Measurements from ENCODE around the gene DIS3L. TPM values are rescaled to one million over a fixed set of nuclear protein-coding genes. Genes with fewer than 3 reads are reported as not detected.
"Not testable (repeated sequence)": the region's sequence is repeated elsewhere in the genome, so short reads cannot be mapped to it uniquely, and the experiment has no call there.

DIS3L gene
- total RNA-seq = 10 to 100 TPM; 19.4 to 35.0 TPM

GRCh38 chr15:66293419-66294156 is at the start of gene DIS3L:
Gene DIS3L (plus strand): TSS chr15:66293568. CDS start chr15:66293597, 29 bp downstream.
- intact Hi-C loops (cut with DNase I) = no loop called here
- Histone ChIP-seq H3K27me3 (replicated peaks; ENCODE audit: insufficient read depth) (no peaks in the 10 kb centered on the region), H3K27ac (peak within 1 kb of the TSS; percentile 86 to 87), H3K9me3 (no peaks in the 10 kb centered on the region), H3K4me1 (replicated peaks) (no peaks in the 10 kb centered on the region), H3K36me3 (no peaks in the 10 kb centered on the region), H3K4me3 (peak within 1 kb of the TSS; percentile 54 to 63)
- under 1% methylated on average over 41 of the region's 92 CpGs for WGBS
- TF ChIP-seq POLR2AphosphoS5 (IDR thresholded peaks at IDR 0.05) (peak; percentile 6), POLR2A (IDR thresholded peaks at IDR 0.05) (peak; percentile 33), CTCF (IDR thresholded peaks at IDR 0.05) (peak in 2 of 4 experiments; percentile 6 to 28)
- DNase-seq (ENCODE audit: low spot score) = peak; percentile 36

- WGBS = 88% methylated on average over 5 of the region's 5 CpGs
- intact Hi-C loops (cut with DNase I); H3K9me3 ChIP-seq; H3K27me3 ChIP-seq (replicated peaks; ENCODE audit: insufficient read depth); DNase-seq (ENCODE audit: low spot score); H3K4me1 ChIP-seq (replicated peaks); H3K36me3 ChIP-seq; H3K27ac ChIP-seq; H3K4me3 ChIP-seq: not testable (repeated sequence)
These were observed 47.5 kb upstream of the DIS3L start for GRCh38 chr15:66245832-66246231.

DNA sequence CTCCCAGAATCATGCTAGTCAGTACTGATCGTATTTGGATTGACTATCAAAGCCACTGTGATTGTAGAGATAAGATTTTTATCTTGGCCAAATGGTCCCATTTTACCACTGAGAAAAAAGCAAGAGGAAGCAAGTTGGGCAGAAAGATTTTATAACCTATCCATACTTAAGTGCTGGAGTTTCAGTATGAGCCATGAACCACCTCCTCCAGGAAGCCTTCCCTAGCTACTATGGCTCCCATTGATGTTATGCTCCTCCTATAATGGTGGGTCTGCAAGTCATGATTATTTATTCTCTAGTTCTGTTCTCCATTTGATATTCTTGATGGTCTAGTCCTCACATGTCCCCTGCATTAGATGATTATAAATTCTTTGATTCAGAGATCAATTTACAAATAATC is 46.4 kb upstream of the DIS3L start:
- Histone ChIP-seq H3K4me3 (no peak overlapping the region), H3K27ac (no peak overlapping the region), H3K36me3 (no peaks in the 10 kb centered on the region), H3K4me1 (replicated peaks) (no peaks in the 10 kb centered on the region), H3K27me3 (replicated peaks; ENCODE audit: insufficient read depth) (peaks cover 3% of the 10 kb centered on the region), H3K9me3 (no peaks in the 10 kb centered on the region)
- DNase-seq (ENCODE audit: low spot score) = no peak
- TF ChIP-seq POLR2AphosphoS5 (IDR thresholded peaks at IDR 0.05) (no peak), CTCF (IDR thresholded peaks at IDR 0.05) (no peak), POLR2A (IDR thresholded peaks at IDR 0.05) (no peak)
- WGBS = 54% methylated on average over 1 of the region's 1 CpG
- intact Hi-C loops (cut with DNase I) = no loop called here

DNA sequence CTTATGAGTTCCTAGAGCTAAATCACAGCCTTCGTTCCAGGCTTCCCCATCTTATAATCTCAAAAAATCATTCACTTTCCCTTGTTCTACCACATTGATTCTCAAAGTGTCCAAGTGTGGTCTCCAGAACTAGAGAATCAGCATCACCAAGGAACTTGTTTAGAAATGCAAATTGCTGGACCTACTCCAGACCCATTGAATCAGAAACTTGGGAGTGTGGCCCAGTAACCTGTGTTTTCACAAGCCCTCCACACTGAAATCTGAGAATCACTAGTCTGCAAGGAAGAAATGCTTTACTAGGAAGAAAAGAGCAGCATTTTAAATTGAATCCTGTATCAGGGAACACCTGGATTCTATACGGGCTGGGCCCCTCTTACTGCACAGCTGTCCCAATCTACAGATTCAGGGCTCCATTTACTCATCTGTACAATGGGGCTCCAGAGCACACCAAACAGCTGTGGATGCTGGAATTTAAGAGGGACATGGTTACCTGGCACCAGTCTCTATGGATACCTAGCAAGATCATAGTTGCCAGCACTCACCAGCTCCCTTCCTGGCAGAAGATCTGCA is 43.7 kb upstream of the DIS3L start:
- no peak for DNase-seq (ENCODE audit: low spot score)
- no peak for TF ChIP-seq CTCF (IDR thresholded peaks at IDR 0.05)
- no peak for TF ChIP-seq POLR2A (IDR thresholded peaks at IDR 0.05)
- TF ChIP-seq POLR2AphosphoS5 (IDR thresholded peaks at IDR 0.05) = no peak
- no peaks in the 10 kb centered on the region for H3K9me3 ChIP-seq
- H3K27ac ChIP-seq = no peak overlapping the region
- peaks cover 3% of the 10 kb centered on the region for H3K4me1 ChIP-seq (replicated peaks)
- H3K4me3 ChIP-seq = no peak overlapping the region
- H3K36me3 ChIP-seq = no peaks in the 10 kb centered on the region
- intact Hi-C loops (cut with DNase I) = no loop called here
- H3K27me3 ChIP-seq (replicated peaks; ENCODE audit: insufficient read depth) = peaks cover 3% of the 10 kb centered on the region
- WGBS = 75% methylated on average over 2 of the region's 2 CpGs

DNA sequence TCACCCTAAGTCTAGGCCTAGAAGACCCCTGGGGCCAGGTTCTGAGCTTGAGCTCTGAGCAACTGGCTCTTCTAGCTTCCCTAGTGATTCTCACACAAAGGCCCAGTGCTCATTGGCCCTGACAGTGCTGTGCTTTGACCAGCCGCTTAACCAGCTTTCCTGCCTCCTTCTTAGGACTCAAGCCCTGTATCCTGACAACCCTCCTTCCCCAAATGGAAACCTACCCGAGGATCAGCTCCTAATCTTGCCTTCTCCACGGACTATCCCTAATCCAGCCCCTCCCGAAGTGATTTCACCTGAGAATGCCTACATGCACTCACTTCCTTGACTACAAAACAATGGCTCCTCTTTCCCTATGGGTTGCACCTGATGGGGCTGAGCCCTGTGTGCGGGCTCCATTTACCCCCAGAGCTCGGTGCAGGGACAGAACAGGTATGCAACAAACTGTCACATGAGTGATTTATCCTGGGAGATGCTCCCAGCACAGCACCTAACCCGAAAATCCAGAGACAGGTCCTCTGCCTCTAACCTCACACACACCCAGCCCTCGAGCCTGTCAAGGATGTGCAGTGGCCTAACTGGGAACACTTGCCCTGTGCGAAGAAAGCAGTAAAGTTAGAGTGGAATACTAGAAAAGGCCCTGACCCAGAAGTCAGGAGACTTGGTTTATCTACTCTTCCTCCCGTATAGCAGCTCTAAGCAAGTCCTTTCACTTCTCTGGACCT is 42.1 kb upstream of the DIS3L start:
- H3K27me3 ChIP-seq (replicated peaks; ENCODE audit: insufficient read depth) = peaks cover 3% of the 10 kb centered on the region

More for the DNA sequence above, 42.1 kb upstream of the DIS3L start:
- no peak overlapping the region for H3K27ac ChIP-seq
- TF ChIP-seq POLR2AphosphoS5 (IDR thresholded peaks at IDR 0.05) (no peak), CTCF (IDR thresholded peaks at IDR 0.05) (no peak), POLR2A (IDR thresholded peaks at IDR 0.05) (no peak)
- WGBS = 87% methylated on average over 10 of the region's 10 CpGs
- H3K36me3 ChIP-seq = no peaks in the 10 kb centered on the region
- intact Hi-C loops (cut with DNase I) = no loop called here
- H3K4me3 ChIP-seq = no peak overlapping the region
- peaks cover 3% of the 10 kb centered on the region for H3K4me1 ChIP-seq (replicated peaks)
- no peaks in the 10 kb centered on the region for H3K9me3 ChIP-seq
- no peak for DNase-seq (ENCODE audit: low spot score)
